ENCODE measurements around the gene NEMP1.
"Not testable (repeated sequence)": the region's sequence is repeated elsewhere in the genome, so short reads cannot be mapped to it uniquely, and the experiment has no call there.

NEMP1 gene

GRCh38 chr12:57058454-57058853, 20.1 kb downstream of the NEMP1 start:
- Histone ChIP-seq H3K4me1 (ENCODE audit: insufficient read depth, insufficient read length) (no peaks in the 10 kb centered on the region), H3K9ac (ENCODE audit: insufficient read length, low read depth) (no peak overlapping the region), H3K4me3 (ENCODE audit: insufficient read length, low read depth) (no peak overlapping the region), H3K9me3 (ENCODE audit: insufficient read depth, low read length) (no peaks in the 10 kb centered on the region), H3K36me3 (ENCODE audit: insufficient read depth, insufficient read length, low read length) (peaks cover 67% of the 10 kb centered on the region), H3K27me3 (ENCODE audit: insufficient read depth, insufficient read length) (no peaks in the 10 kb centered on the region)
- TF ChIP-seq ZNF274 (IDR thresholded peaks at IDR 0.05; ENCODE audit: low read depth, low read length) (no peak), YY1 (IDR thresholded peaks at IDR 0.05; ENCODE audit: insufficient read depth, insufficient read length) (no peak), SUZ12 (IDR thresholded peaks at IDR 0.05; ENCODE audit: extremely low read depth, insufficient read depth, insufficient read length) (no peak)
- DNase-seq (ENCODE audit: low read depth, low spot score) = no peak

GRCh38 chr12:57057067-57057751, 21.4 kb downstream of the NEMP1 start:
- TF ChIP-seq ZNF274 (IDR thresholded peaks at IDR 0.05; ENCODE audit: low read depth, low read length) (no peak), YY1 (IDR thresholded peaks at IDR 0.05; ENCODE audit: insufficient read depth, insufficient read length) (no peak)
- Histone ChIP-seq H3K9me3 (ENCODE audit: insufficient read depth, low read length) (no peaks in the 10 kb centered on the region), H3K27me3 (ENCODE audit: insufficient read depth, insufficient read length) (no peaks in the 10 kb centered on the region), H3K36me3 (ENCODE audit: insufficient read depth, insufficient read length, low read length) (peaks cover 58% of the 10 kb centered on the region), H3K9ac (ENCODE audit: insufficient read length, low read depth) (no peak overlapping the region), H3K4me3 (ENCODE audit: insufficient read length, low read depth) (no peak overlapping the region), H3K4me1 (ENCODE audit: insufficient read depth, insufficient read length) (no peaks in the 10 kb centered on the region)
- DNase-seq (ENCODE audit: low read depth, low spot score) = no peak

GRCh38 chr12:57055824-57056223, 22.8 kb downstream of the NEMP1 start:
- Histone ChIP-seq H3K9me3 (ENCODE audit: insufficient read depth, low read length) (no peaks in the 10 kb centered on the region), H3K4me1 (ENCODE audit: insufficient read depth, insufficient read length) (no peaks in the 10 kb centered on the region), H3K27me3 (ENCODE audit: insufficient read depth, insufficient read length) (no peaks in the 10 kb centered on the region), H3K36me3 (ENCODE audit: insufficient read depth, insufficient read length, low read length) (peaks cover 50% of the 10 kb centered on the region), H3K9ac (ENCODE audit: insufficient read length, low read depth) (no peak overlapping the region), H3K4me3 (ENCODE audit: insufficient read length, low read depth) (no peak overlapping the region)
- TF ChIP-seq SUZ12 (IDR thresholded peaks at IDR 0.05; ENCODE audit: extremely low read depth, insufficient read depth, insufficient read length) (no peak), ZNF274 (IDR thresholded peaks at IDR 0.05; ENCODE audit: low read depth, low read length) (no peak), YY1 (IDR thresholded peaks at IDR 0.05; ENCODE audit: insufficient read depth, insufficient read length) (no peak)
- no peak for DNase-seq (ENCODE audit: low read depth, low spot score)

GRCh38 chr12:57053901-57054300, 24.7 kb downstream of the NEMP1 start:
- not testable (repeated sequence) for H3K27me3 ChIP-seq (ENCODE audit: insufficient read depth, insufficient read length); H3K4me3 ChIP-seq (ENCODE audit: insufficient read length, low read depth); H3K4me1 ChIP-seq (ENCODE audit: insufficient read depth, insufficient read length); DNase-seq (ENCODE audit: low read depth, low spot score); H3K9ac ChIP-seq (ENCODE audit: insufficient read length, low read depth); H3K9me3 ChIP-seq (ENCODE audit: insufficient read depth, low read length)
- peaks cover 31% of the 10 kb centered on the region for H3K36me3 ChIP-seq (ENCODE audit: insufficient read depth, insufficient read length, low read length)

GRCh38 chr12:57053146-57053545, 25.4 kb downstream of the NEMP1 start:
- peaks cover 23% of the 10 kb centered on the region for H3K36me3 ChIP-seq (ENCODE audit: insufficient read depth, insufficient read length, low read length)
- not testable (repeated sequence) for H3K4me1 ChIP-seq (ENCODE audit: insufficient read depth, insufficient read length); H3K4me3 ChIP-seq (ENCODE audit: insufficient read length, low read depth); H3K27me3 ChIP-seq (ENCODE audit: insufficient read depth, insufficient read length); H3K9me3 ChIP-seq (ENCODE audit: insufficient read depth, low read length); DNase-seq (ENCODE audit: low read depth, low spot score); H3K9ac ChIP-seq (ENCODE audit: insufficient read length, low read depth)

GRCh38 chr12:57051011-57051410, 27.6 kb downstream of the NEMP1 start:
- Histone ChIP-seq H3K36me3 (ENCODE audit: insufficient read depth, insufficient read length, low read length) (peaks cover 3% of the 10 kb centered on the region), H3K9me3 (ENCODE audit: insufficient read depth, low read length) (no peaks in the 10 kb centered on the region), H3K4me1 (ENCODE audit: insufficient read depth, insufficient read length) (no peaks in the 10 kb centered on the region), H3K4me3 (ENCODE audit: insufficient read length, low read depth) (no peak overlapping the region), H3K9ac (ENCODE audit: insufficient read length, low read depth) (no peak overlapping the region), H3K27me3 (ENCODE audit: insufficient read depth, insufficient read length) (no peaks in the 10 kb centered on the region)
- no peak for TF ChIP-seq ZNF274 (IDR thresholded peaks at IDR 0.05; ENCODE audit: low read depth, low read length)
- no peak for TF ChIP-seq SUZ12 (IDR thresholded peaks at IDR 0.05; ENCODE audit: extremely low read depth, insufficient read depth, insufficient read length)
- no peak for TF ChIP-seq YY1 (IDR thresholded peaks at IDR 0.05; ENCODE audit: insufficient read depth, insufficient read length)
- no peak for DNase-seq (ENCODE audit: low read depth, low spot score)

GRCh38 chr12:57049890-57050289, 28.7 kb downstream of the NEMP1 start, which contains the start of gene MYO1A:
Gene MYO1A, minus strand, starts transcription at chr12:57050129. Its CDS starts 1,806 bp downstream, at chr12:57048323.
- DNase-seq (ENCODE audit: low read depth, low spot score) = no peak
- no peak within 1 kb of the TSS for H3K4me3 ChIP-seq (ENCODE audit: insufficient read length, low read depth)
- H3K9me3 ChIP-seq (ENCODE audit: insufficient read depth, low read length) = no peaks in the 10 kb centered on the region
- H3K36me3 ChIP-seq (ENCODE audit: insufficient read depth, insufficient read length, low read length) = no peaks in the 10 kb centered on the region
- no peaks in the 10 kb centered on the region for H3K4me1 ChIP-seq (ENCODE audit: insufficient read depth, insufficient read length)
- H3K27me3 ChIP-seq (ENCODE audit: insufficient read depth, insufficient read length) = no peaks in the 10 kb centered on the region
- no peak within 1 kb of the TSS for H3K9ac ChIP-seq (ENCODE audit: insufficient read length, low read depth)
- no peak for TF ChIP-seq ZNF274 (IDR thresholded peaks at IDR 0.05; ENCODE audit: low read depth, low read length)
- TF ChIP-seq YY1 (IDR thresholded peaks at IDR 0.05; ENCODE audit: insufficient read depth, insufficient read length) = no peak
- TF ChIP-seq SUZ12 (IDR thresholded peaks at IDR 0.05; ENCODE audit: extremely low read depth, insufficient read depth, insufficient read length) = no peak

- no peak for DNase-seq (ENCODE audit: low read depth, low spot score)
- Histone ChIP-seq H3K4me1 (ENCODE audit: insufficient read depth, insufficient read length) (no peaks in the 10 kb centered on the region), H3K36me3 (ENCODE audit: insufficient read depth, insufficient read length, low read length) (no peaks in the 10 kb centered on the region), H3K4me3 (ENCODE audit: insufficient read length, low read depth) (no peak overlapping the region), H3K9ac (ENCODE audit: insufficient read length, low read depth) (no peak overlapping the region), H3K9me3 (ENCODE audit: insufficient read depth, low read length) (no peaks in the 10 kb centered on the region), H3K27me3 (ENCODE audit: insufficient read depth, insufficient read length) (no peaks in the 10 kb centered on the region)
- no peak for TF ChIP-seq SUZ12 (IDR thresholded peaks at IDR 0.05; ENCODE audit: extremely low read depth, insufficient read depth, insufficient read length)
- no peak for TF ChIP-seq YY1 (IDR thresholded peaks at IDR 0.05; ENCODE audit: insufficient read depth, insufficient read length)
- TF ChIP-seq ZNF274 (IDR thresholded peaks at IDR 0.05; ENCODE audit: low read depth, low read length) = no peak
Observed at GRCh38 chr12:57049119-57049446, 29.5 kb downstream of the NEMP1 start.
